ENCODE results near the gene GLT8D1. TPM values are rescaled to one million over a fixed set of nuclear protein-coding genes. Genes with fewer than 3 reads are reported as not detected.
"Not testable (repeated sequence)": the region's sequence is repeated elsewhere in the genome, so short reads cannot be mapped to it uniquely, and the experiment has no call there.

Gene GLT8D1
- total and polyA plus RNA-seq, 4 experiments from 2014 or later, result 49.7 to 68.8 (median 55.5) TPM

DNA sequence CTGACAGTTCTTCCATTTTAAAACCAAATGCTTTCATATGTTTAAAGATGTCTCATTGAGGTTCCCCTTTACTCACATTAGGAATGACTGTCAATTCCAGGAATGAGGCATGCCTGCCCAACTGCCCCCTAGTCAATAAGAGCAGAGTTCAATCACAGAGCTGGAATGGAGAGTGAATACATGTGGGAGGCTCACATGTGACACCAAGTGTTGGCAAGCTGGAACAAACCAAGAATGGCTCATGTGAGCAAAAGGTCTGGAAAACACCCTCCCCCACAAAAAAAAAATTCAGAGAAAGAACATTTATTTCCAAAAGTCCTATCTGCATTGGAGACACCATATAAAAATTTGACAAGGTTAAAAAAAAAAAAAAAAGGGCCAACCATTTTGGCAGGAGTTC lies 23.6 kb downstream of the GLT8D1 start:
- Histone ChIP-seq H3K4me3 (ENCODE audit: low read length in 2 of 2) (no peak overlapping the region), H3K27me3 (ENCODE audit: insufficient read depth, low read length) (no peaks in the 10 kb centered on the region), H3K9me3 (ENCODE audit: control insufficient read depth in 1 of 2, low read length in 2 of 2) (no peaks in the 10 kb centered on the region), H3K27ac (ENCODE audit: low read depth, low read length) (no peak overlapping the region), H3K4me1 (ENCODE audit: insufficient read depth, low read length) (peaks cover 41% of the 10 kb centered on the region), H3K36me3 (ENCODE audit: insufficient read depth, low read length) (peaks cover 31% of the 10 kb centered on the region)
- intact Hi-C loops (cut with micrococcal nuclease), result loop anchor here (10.0 kb wide), 1 partner anchor 227 kb away; the partner anchor contains the start of genes NISCH and TNNC1
- ChIA-PET POLR2A (ENCODE audit: partially characterized antibody) (no interaction called here), CTCF (ENCODE audit: partially characterized antibody) (no interaction called here)
- Mint-ChIP-seq H3K27ac (peak overlapping the region; percentile 29 to 85 (median 47)), H3K4me1 (peaks cover 39 to 65% (median 46%) of the 10 kb centered on the region in 4 donors), H3K4me3 (no peak overlapping the region), H3K27me3 (no peaks in the 10 kb centered on the region), H3K36me3 (peaks cover 22 to 45% of the 10 kb centered on the region in 2 donors), H3K9me3 (peaks cover 0 to 2% (median 0%) of the 10 kb centered on the region in 8 donors)
- no peak for DNase-seq

- Mint-ChIP-seq H3K36me3 (peaks cover 26 to 46% of the 10 kb centered on the region in 2 donors), H3K4me3 (peak overlapping the region in 3 of 8 donors; percentile 5 to 40 (median 12))
- CTCF ChIA-PET (ENCODE audit: partially characterized antibody), result no interaction called here
Measured at GRCh38 chr3:52681596-52681995, 24.0 kb downstream of the GLT8D1 start.

DNA sequence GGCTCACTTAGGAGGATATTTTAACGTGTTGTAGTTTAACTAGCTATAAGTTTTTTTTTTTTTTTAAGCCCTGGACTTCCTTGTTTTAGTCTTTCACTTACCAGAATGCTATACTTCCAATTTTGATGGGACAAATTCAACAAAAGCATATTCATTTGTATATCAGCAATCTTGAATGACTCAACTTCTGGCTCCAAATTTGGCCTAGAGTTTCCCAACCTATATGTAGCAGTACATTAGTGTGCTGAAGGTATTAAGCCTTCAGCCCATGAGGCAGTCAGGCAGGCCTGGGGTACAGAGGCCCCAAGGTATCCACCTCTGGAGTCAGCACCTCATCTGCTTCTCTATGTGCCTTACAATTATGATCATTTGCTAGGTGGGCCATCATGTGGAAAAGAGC lies 25.8 kb downstream of the GLT8D1 start:
- no peaks in the 10 kb centered on the region for H3K27me3 ChIP-seq (ENCODE audit: insufficient read depth, low read length)
- DNase-seq, result no peak
- H3K27ac Mint-ChIP-seq, result peak overlapping the region in 5 of 7 donors; percentile 6 to 71 (median 48)
- peaks cover 28% of the 10 kb centered on the region for H3K4me1 ChIP-seq (ENCODE audit: insufficient read depth, low read length)
- peaks cover 39% of the 10 kb centered on the region for H3K36me3 ChIP-seq (ENCODE audit: insufficient read depth, low read length)
- H3K4me1 Mint-ChIP-seq, result peaks cover 34 to 60% (median 37%) of the 10 kb centered on the region in 4 donors
- H3K4me3 Mint-ChIP-seq, result no peak overlapping the region
- peaks cover 41 to 52% of the 10 kb centered on the region in 2 donors for H3K36me3 Mint-ChIP-seq
- ChIA-PET POLR2A (ENCODE audit: partially characterized antibody) (no interaction called here), CTCF (ENCODE audit: partially characterized antibody) (no interaction called here)
- no peak overlapping the region for H3K4me3 ChIP-seq (ENCODE audit: low read length in 2 of 2)
- H3K9me3 ChIP-seq (ENCODE audit: control insufficient read depth in 1 of 2, low read length in 2 of 2), result no peaks in the 10 kb centered on the region
- H3K27ac ChIP-seq (ENCODE audit: low read depth, low read length), result no peak overlapping the region
- no peaks in the 10 kb centered on the region for H3K27me3 Mint-ChIP-seq
- H3K9me3 Mint-ChIP-seq, result peaks cover 0 to 2% (median 0%) of the 10 kb centered on the region in 8 donors
- intact Hi-C loops (cut with micrococcal nuclease), result loop anchor here (10.0 kb wide), 1 partner anchor 225 kb away; the partner anchor contains the start of genes NISCH and TNNC1

More at GRCh38 chr3:52681596-52681995, 24.0 kb downstream of the GLT8D1 start:
- H3K4me3 ChIP-seq (ENCODE audit: low read length in 2 of 2), result no peak overlapping the region
- peaks cover 0 to 2% (median 0%) of the 10 kb centered on the region in 8 donors for H3K9me3 Mint-ChIP-seq
- peaks cover 34% of the 10 kb centered on the region for H3K36me3 ChIP-seq (ENCODE audit: insufficient read depth, low read length)
- intact Hi-C loops (cut with micrococcal nuclease), result loop anchor here (10.0 kb wide), 1 partner anchor 227 kb away; the partner anchor contains the start of genes NISCH and TNNC1
- H3K4me1 ChIP-seq (ENCODE audit: insufficient read depth, low read length), result peaks cover 37% of the 10 kb centered on the region
- POLR2A ChIA-PET (ENCODE audit: partially characterized antibody), result interaction anchor here (0.6 kb wide), 1 partner anchor 10 kb away, joined by 4 read pairs; no protein-coding TSS in a partner anchor
- H3K27ac ChIP-seq (ENCODE audit: low read depth, low read length), result no peak overlapping the region
- H3K27me3 Mint-ChIP-seq, result no peaks in the 10 kb centered on the region
- H3K4me1 Mint-ChIP-seq, result peaks cover 37 to 61% (median 44%) of the 10 kb centered on the region in 4 donors
- no peaks in the 10 kb centered on the region for H3K9me3 ChIP-seq (ENCODE audit: control insufficient read depth in 1 of 2, low read length in 2 of 2)
- peak overlapping the region in 6 of 7 donors; percentile 30 to 85 (median 66) for H3K27ac Mint-ChIP-seq
- no peaks in the 10 kb centered on the region for H3K27me3 ChIP-seq (ENCODE audit: insufficient read depth, low read length)
- no peak for DNase-seq

DNA sequence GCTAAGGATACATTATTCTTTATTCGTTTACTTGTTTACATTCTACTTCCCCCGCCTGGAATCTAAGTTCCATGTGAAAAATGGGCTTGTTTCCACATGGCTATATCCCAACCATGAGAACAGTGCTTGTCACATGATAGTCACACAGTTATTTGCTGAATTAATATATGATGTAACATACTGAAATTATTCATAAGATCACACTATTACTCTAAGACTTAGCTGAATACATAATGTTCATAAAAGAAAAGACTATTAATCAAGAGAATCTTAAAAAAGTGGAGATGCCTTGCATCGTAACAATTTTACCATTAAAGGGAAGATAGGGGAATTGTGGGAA lies 26.4 kb downstream of the GLT8D1 start:
- Histone ChIP-seq H3K27ac (ENCODE audit: low read depth, low read length) (no peak overlapping the region), H3K4me1 (ENCODE audit: insufficient read depth, low read length) (peaks cover 21% of the 10 kb centered on the region), H3K27me3 (ENCODE audit: insufficient read depth, low read length) (no peaks in the 10 kb centered on the region), H3K4me3 (ENCODE audit: low read length in 2 of 2) (no peak overlapping the region), H3K9me3 (ENCODE audit: control insufficient read depth in 1 of 2, low read length in 2 of 2) (no peaks in the 10 kb centered on the region), H3K36me3 (ENCODE audit: insufficient read depth, low read length) (peaks cover 39% of the 10 kb centered on the region)
- peaks cover 42 to 53% of the 10 kb centered on the region in 2 donors for H3K36me3 Mint-ChIP-seq
- H3K4me3 Mint-ChIP-seq, result no peak overlapping the region
- intact Hi-C loops (cut with micrococcal nuclease), result no loop called here
- peaks cover 0 to 2% (median 0%) of the 10 kb centered on the region in 8 donors for H3K9me3 Mint-ChIP-seq
- H3K27me3 Mint-ChIP-seq, result no peaks in the 10 kb centered on the region
- peaks cover 28 to 55% (median 31%) of the 10 kb centered on the region in 4 donors for H3K4me1 Mint-ChIP-seq
- no peak for DNase-seq
- CTCF ChIA-PET (ENCODE audit: partially characterized antibody), result no interaction called here
- POLR2A ChIA-PET (ENCODE audit: partially characterized antibody), result no interaction called here
- peak overlapping the region in 2 of 7 donors; percentile 24 to 80 for H3K27ac Mint-ChIP-seq

DNA sequence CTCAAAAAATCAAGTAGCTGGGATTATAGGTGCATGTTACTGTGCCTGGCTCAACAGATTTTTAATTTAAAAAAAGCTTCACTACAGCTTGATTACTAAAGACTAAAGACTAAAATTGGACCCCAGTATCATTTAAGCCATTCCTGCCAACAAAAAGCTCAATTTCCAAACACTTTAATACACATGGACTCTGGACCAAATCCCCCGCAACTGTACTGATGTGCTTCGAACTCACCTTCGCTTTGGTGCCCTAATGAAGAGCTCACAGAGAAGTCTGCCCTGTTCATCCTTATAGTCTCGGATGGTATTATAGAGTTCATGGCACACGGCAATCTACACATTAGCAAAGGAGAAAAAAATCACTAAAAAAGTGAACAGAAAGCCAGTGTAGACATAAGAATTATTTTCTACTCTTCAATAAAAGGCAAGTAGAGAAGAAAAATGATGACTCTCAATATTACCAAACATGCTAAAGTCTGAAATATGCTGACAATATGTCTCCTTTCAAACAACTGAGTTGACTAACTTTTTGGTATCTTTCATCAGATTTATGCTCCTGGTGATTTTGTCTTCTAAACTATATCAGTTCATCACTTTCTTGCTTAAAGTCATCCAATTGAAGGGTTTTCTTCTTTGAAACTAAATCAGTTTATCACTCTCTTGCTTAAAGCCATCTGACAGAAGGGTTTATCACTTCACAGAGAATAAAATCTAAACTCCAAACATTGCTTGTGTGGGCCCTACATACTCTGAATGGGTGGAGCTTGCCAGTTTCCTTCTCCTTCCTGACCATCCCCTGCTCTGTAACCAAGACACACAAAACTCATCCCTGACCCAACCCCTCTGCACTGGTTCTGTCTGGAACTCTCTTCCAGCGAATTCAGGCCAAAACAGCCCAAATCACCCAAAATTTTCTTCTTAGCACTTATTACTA lies 27.1 kb downstream of the GLT8D1 start:
- ChIA-PET POLR2A (ENCODE audit: partially characterized antibody) (no interaction called here), CTCF (ENCODE audit: partially characterized antibody) (no interaction called here)
- Histone ChIP-seq H3K27ac (ENCODE audit: low read depth, low read length) (no peak overlapping the region), H3K27me3 (ENCODE audit: insufficient read depth, low read length) (no peaks in the 10 kb centered on the region), H3K4me1 (ENCODE audit: insufficient read depth, low read length) (peaks cover 15% of the 10 kb centered on the region), H3K36me3 (ENCODE audit: insufficient read depth, low read length) (peaks cover 39% of the 10 kb centered on the region), H3K9me3 (ENCODE audit: control insufficient read depth in 1 of 2, low read length in 2 of 2) (no peaks in the 10 kb centered on the region), H3K4me3 (ENCODE audit: low read length in 2 of 2) (no peak overlapping the region)
- peak overlapping the region in 4 of 7 donors; percentile 0 to 57 (median 40) for H3K27ac Mint-ChIP-seq
- peaks cover 42 to 53% of the 10 kb centered on the region in 2 donors for H3K36me3 Mint-ChIP-seq
- no peak overlapping the region for H3K4me3 Mint-ChIP-seq
- no peaks in the 10 kb centered on the region for H3K27me3 Mint-ChIP-seq
- intact Hi-C loops (cut with micrococcal nuclease), result no loop called here
- H3K9me3 Mint-ChIP-seq, result peaks cover 0 to 2% (median 0%) of the 10 kb centered on the region in 8 donors
- DNase-seq, result no peak
- H3K4me1 Mint-ChIP-seq, result peaks cover 28 to 49% (median 31%) of the 10 kb centered on the region in 4 donors

DNA sequence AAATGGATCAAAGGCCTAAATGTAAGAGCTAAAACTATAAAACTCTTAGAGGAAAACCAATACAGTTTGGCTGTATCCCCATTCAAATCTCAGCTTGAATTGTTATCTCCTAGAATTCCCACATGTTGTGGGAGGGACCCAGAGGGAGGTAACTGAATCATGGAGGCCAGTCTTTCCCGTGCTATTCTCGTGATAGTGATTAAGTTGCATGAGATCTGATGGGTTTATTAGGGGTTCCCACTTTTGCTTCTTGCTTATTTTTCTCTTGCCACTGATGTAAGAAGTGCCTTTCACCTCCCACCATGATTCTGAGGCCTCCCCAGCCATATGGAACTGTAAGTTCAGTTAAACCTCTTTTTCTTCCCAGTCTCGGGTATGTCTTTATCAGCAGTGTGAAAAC lies 29.4 kb downstream of the GLT8D1 start:
- Mint-ChIP-seq H3K27ac (peak overlapping the region in 1 of 7 donors; percentile 16), H3K4me1 (peaks cover 26 to 47% (median 30%) of the 10 kb centered on the region in 4 donors), H3K36me3 (peaks cover 41 to 65% of the 10 kb centered on the region in 2 donors)
- POLR2A ChIA-PET (ENCODE audit: partially characterized antibody); H3K4me3 ChIP-seq (ENCODE audit: low read length in 2 of 2); DNase-seq; H3K27me3 ChIP-seq (ENCODE audit: insufficient read depth, low read length); H3K4me3 Mint-ChIP-seq; H3K9me3 Mint-ChIP-seq; H3K27ac ChIP-seq (ENCODE audit: low read depth, low read length); H3K9me3 ChIP-seq (ENCODE audit: control insufficient read depth in 1 of 2, low read length in 2 of 2); H3K27me3 Mint-ChIP-seq; intact Hi-C loops (cut with micrococcal nuclease): not testable (repeated sequence)
- H3K4me1 ChIP-seq (ENCODE audit: insufficient read depth, low read length), result peaks cover 12% of the 10 kb centered on the region
- CTCF ChIA-PET (ENCODE audit: partially characterized antibody), result interaction anchor here (1.4 kb wide), 1 partner anchor 36 kb away, joined by 3 read pairs; no protein-coding TSS in a partner anchor
- H3K36me3 ChIP-seq (ENCODE audit: insufficient read depth, low read length), result peaks cover 42% of the 10 kb centered on the region

DNA sequence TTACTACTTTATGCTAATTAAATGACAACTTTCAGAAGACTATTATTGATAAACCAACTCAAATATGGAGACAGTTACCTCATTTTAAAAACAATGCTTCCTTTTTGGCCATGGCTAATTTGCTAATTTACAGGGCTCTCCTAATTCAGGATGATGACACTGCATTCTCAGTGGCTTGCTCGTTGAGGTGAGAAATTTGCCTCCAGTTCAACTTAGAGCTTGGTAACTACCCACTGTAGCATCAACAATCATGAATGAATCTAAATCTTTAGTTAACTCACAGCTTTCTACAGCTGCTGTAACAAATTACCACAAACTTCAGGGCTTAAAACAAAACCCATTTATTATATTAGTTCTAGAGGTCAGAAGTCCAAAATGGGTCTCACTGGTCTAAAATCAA lies 33.9 kb downstream of the GLT8D1 start:
- ChIA-PET POLR2A (ENCODE audit: partially characterized antibody) (no interaction called here), CTCF (ENCODE audit: partially characterized antibody) (no interaction called here)
- Mint-ChIP-seq H3K36me3 (peaks cover 28 to 57% of the 10 kb centered on the region in 2 donors), H3K27me3 (no peaks in the 10 kb centered on the region), H3K9me3 (no peaks in the 10 kb centered on the region), H3K4me1 (peaks cover 26 to 40% (median 35%) of the 10 kb centered on the region in 4 donors), H3K4me3 (peak overlapping the region in 1 of 8 donors; percentile 47), H3K27ac (peak overlapping the region; percentile 74 to 96 (median 88))
- intact Hi-C loops (cut with micrococcal nuclease), result no loop called here
- Histone ChIP-seq H3K27me3 (ENCODE audit: insufficient read depth, low read length) (no peaks in the 10 kb centered on the region), H3K9me3 (ENCODE audit: control insufficient read depth in 1 of 2, low read length in 2 of 2) (no peaks in the 10 kb centered on the region), H3K4me3 (ENCODE audit: low read length in 2 of 2) (no peak overlapping the region), H3K36me3 (ENCODE audit: insufficient read depth, low read length) (peaks cover 12% of the 10 kb centered on the region), H3K27ac (ENCODE audit: low read depth, low read length) (no peak overlapping the region), H3K4me1 (ENCODE audit: insufficient read depth, low read length) (peaks cover 21% of the 10 kb centered on the region)
- no peak for DNase-seq
